Heart left ventricle (tissue), 13 donors: ENCODE results near the gene ARPC2.

Source experiments
- POLR2A ChIP-seq, 2 donors: fragments of 450-650 bp; IDR thresholded peaks; one replicate each; pipeline ENCODE4 v1.6.1; 2017; ENCODE audit warnings: antibody characterized with exemption in 2 of 2, mild to moderate bottlenecking in 2 of 2, moderate library complexity in 2 of 2
- TF ChIP-seq, protein P1 (sequence below), 12 donors: fragments of 200-600 bp; sonication (generic) in 4 of 12; IDR thresholded peaks; one replicate each; pipeline versions ENCODE4 v1.5.0 to v1.8.0; 2018 to 2022; ENCODE audit warnings: antibody characterized with exemption in 12 of 12, mild to moderate bottlenecking in 5 of 12
- donor health status: ischemic (EF 13 %, LVEDD 7.1; RV severe dilation, severe dysfunction).
- donor health status: DM: no; HTN: yes; CAD: no.
- donor health status: DM: no; HTN: no; CAD: no.
- donor health status: ischemic (EF 25% LVEDD 6.9; RV normal size, moderate dysfunction).
- donor health status: ischemic (EF 25% LVEDD 5.7; RV mildly dilated, moderate dysfunction).
- donor health status: ischemic (EF 35%, LVEDD 5.7; RV mildly dilated, moderate dysfunction).
- donor health status: nonischemic (EF 11% LVEDD 7.7; RV severe dilation, severe dysfunction).
- donor health status: DM: yes; HTN: yes; CAD: no.
- donor health status: PGD.
- donor health status: ischemic (EF 29% LVEDD 5.4; RV normal size, mild dysfunction).
- donor health status: nonischemic (EF 23%, LVEDD 6.1; RV moderate dilation, normal function).

GRCh38 chr2:218284106-218284811, 67.3 kb downstream of the ARPC2 start:
- TF ChIP-seq POLR2A (IDR thresholded peaks at IDR 0.05), result no peak
- TF ChIP-seq, protein P1, sequence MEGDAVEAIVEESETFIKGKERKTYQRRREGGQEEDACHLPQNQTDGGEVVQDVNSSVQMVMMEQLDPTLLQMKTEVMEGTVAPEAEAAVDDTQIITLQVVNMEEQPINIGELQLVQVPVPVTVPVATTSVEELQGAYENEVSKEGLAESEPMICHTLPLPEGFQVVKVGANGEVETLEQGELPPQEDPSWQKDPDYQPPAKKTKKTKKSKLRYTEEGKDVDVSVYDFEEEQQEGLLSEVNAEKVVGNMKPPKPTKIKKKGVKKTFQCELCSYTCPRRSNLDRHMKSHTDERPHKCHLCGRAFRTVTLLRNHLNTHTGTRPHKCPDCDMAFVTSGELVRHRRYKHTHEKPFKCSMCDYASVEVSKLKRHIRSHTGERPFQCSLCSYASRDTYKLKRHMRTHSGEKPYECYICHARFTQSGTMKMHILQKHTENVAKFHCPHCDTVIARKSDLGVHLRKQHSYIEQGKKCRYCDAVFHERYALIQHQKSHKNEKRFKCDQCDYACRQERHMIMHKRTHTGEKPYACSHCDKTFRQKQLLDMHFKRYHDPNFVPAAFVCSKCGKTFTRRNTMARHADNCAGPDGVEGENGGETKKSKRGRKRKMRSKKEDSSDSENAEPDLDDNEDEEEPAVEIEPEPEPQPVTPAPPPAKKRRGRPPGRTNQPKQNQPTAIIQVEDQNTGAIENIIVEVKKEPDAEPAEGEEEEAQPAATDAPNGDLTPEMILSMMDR (IDR thresholded peaks at IDR 0.05), result no peak
